H1 (cell line): ENCODE measurements around the gene ZSCAN22. TPM values are rescaled to one million over a fixed set of nuclear protein-coding genes. Genes with fewer than 3 reads are reported as not detected.

Source experiments
- CTCF ChIA-PET: fragments of 300-600 bp; sonication (Branson Sonifier 250); formaldehyde crosslinking; loops from one replicate; lab custom pipeline; 2021; ENCODE audit not compliant: partially characterized antibody; lab: Charles Lee
- POLR2A ChIA-PET: fragments of 300-600 bp; sonication (Branson Sonifier 250); formaldehyde crosslinking; loops from one replicate; lab custom pipeline; 2021; ENCODE audit warnings: inconsistent platforms; ENCODE audit not compliant: partially characterized antibody; lab: Charles Lee
- DNase-seq, 2 experiments: peaks; one replicate each; pipeline versions ENCODE4 v3.0.0 to v3.0.0-alpha.2; 2010 to 2022; ENCODE audit warnings: low spot score in 2 of 2, low read depth in 1 of 2, mixed read lengths in 1 of 2
- FAIRE-seq: peaks from 2 replicates; lab custom pipeline; 2011; peaks lifted over from hg19 to GRCh38; lab: Jason Lieb, UNC
- H2AFZ ChIP-seq: 2 replicates; pipeline ENCODE4 v1.8.1; 2012; ENCODE audit warnings: low read length, inconsistent platforms
- H2AK5ac ChIP-seq: 2 replicates; pipeline ENCODE4 v1.6.1; 2013; ENCODE audit warnings: low read depth, low read length
- H2BK120ac ChIP-seq: replicated peaks from 2 replicates; pipeline ENCODE3; 2013; ENCODE audit warnings: low read depth, low read length, inconsistent platforms
- H2BK12ac ChIP-seq: 2 replicates; pipeline ENCODE4 v1.6.1; 2013; ENCODE audit warnings: low read depth, low read length
- H2BK15ac ChIP-seq: 2 replicates; pipeline ENCODE4 v1.6.1; 2013; ENCODE audit warnings: low read length
- H2BK20ac ChIP-seq: 2 replicates; pipeline ENCODE4 v1.6.1; 2013; ENCODE audit warnings: low read length
- H2BK5ac ChIP-seq: 2 replicates; pipeline ENCODE4 v1.6.1; 2013; ENCODE audit warnings: low read depth, low read length
- H3K14ac ChIP-seq: 2 replicates; pipeline ENCODE4 v1.6.1; 2013; ENCODE audit warnings: inconsistent platforms; ENCODE audit not compliant: insufficient read length
- H3K18ac ChIP-seq: 2 replicates; pipeline ENCODE4 v1.6.1; 2013; ENCODE audit warnings: low read length; ENCODE audit errors: extremely low read depth
- H3K23ac ChIP-seq: 2 replicates; pipeline ENCODE4 v1.6.1; 2013; ENCODE audit warnings: inconsistent platforms; ENCODE audit not compliant: insufficient read length
- H3K23me2 ChIP-seq: 2 replicates; pipeline ENCODE4 v1.6.1; 2013; ENCODE audit warnings: low read depth, low read length
- H3K27ac ChIP-seq: 2 replicates; pipeline ENCODE4 v1.6.1; 2011; ENCODE audit warnings: low read depth, low read length, inconsistent platforms
- H3K27me3 ChIP-seq, 4 experiments: replicated peaks in 1 of 4; 1 replicate in 1 of 4; 2 replicates in 3 of 4; pipeline versions ENCODE4 v1.6.1 to v1.8.1; 2011 to 2013; ENCODE audit warnings: low read length in 3 of 4, mild to moderate bottlenecking in 3 of 4, inconsistent platforms in 2 of 4, mixed read lengths in 2 of 4, moderate library complexity in 1 of 4; ENCODE audit not compliant: control insufficient read depth in 3 of 4, insufficient read depth in 3 of 4; ENCODE audit errors: extremely low read depth in 1 of 4
- H3K36me3 ChIP-seq, 4 experiments: 2 replicates each; pipeline versions ENCODE4 v1.6.1 to v1.8.1; 2011 to 2013; ENCODE audit warnings: mild to moderate bottlenecking in 4 of 4, low read length in 3 of 4, moderate library complexity in 2 of 4, control low read depth in 1 of 4, inconsistent platforms in 1 of 4; ENCODE audit not compliant: insufficient read depth in 4 of 4, control insufficient read depth in 2 of 4
- H3K4ac ChIP-seq: replicated peaks from 2 replicates; pipeline ENCODE3; 2013; ENCODE audit warnings: low read length, low read depth, mixed read lengths, inconsistent platforms; ENCODE audit not compliant: insufficient read length
- H3K4me1 ChIP-seq, 4 experiments: replicated peaks in 1 of 4; 1 replicate in 1 of 4; 2 replicates in 3 of 4; pipeline versions ENCODE4 v1.6.1 to v1.8.1; 2011 to 2013; ENCODE audit warnings: low read length in 3 of 4, inconsistent platforms in 2 of 4, mixed read lengths in 1 of 4; ENCODE audit not compliant: insufficient read depth in 4 of 4, control insufficient read depth in 3 of 4
- H3K4me2 ChIP-seq, 2 experiments: 2 replicates each; pipeline versions ENCODE4 v1.6.1 to v1.8.1; 2011 to 2013; ENCODE audit warnings: low read depth in 2 of 2, low read length in 2 of 2, control low read depth in 1 of 2, inconsistent platforms in 1 of 2, mild to moderate bottlenecking in 1 of 2; ENCODE audit not compliant: insufficient read depth in 1 of 2
- H3K4me3 ChIP-seq, 4 experiments: fragments of 200-600, 300-600 bp in 1 of 4; sonication (generic), shearing (Covaris generic), sonication (Bioruptor Twin) in 1 of 4; 2 replicates each; pipeline versions ENCODE4 v1.5.1 to v1.8.1; 2011 to 2016; ENCODE audit warnings: low read length in 4 of 4, low read depth in 3 of 4, control low read depth in 2 of 4, inconsistent platforms in 2 of 4, mild to moderate bottlenecking in 2 of 4, mixed read lengths in 1 of 4, moderate library complexity in 1 of 4; ENCODE audit not compliant: insufficient read depth in 2 of 4; ENCODE audit errors: extremely low read depth in 1 of 4
- H3K56ac ChIP-seq: replicated peaks from 2 replicates; pipeline ENCODE3; 2013; ENCODE audit warnings: low read depth, mild to moderate bottlenecking, mixed read lengths, low read length, inconsistent platforms; ENCODE audit not compliant: insufficient read length
- H3K79me1 ChIP-seq: 2 replicates; pipeline ENCODE4 v1.6.1; 2013; ENCODE audit warnings: low read depth, low read length, control low read depth
- H3K79me2 ChIP-seq, 2 experiments: 2 replicates each; pipeline versions ENCODE4 v1.6.1 to v1.8.1; 2012 to 2013; ENCODE audit warnings: low read length in 2 of 2, mild to moderate bottlenecking in 2 of 2, inconsistent platforms in 1 of 2; ENCODE audit not compliant: insufficient read depth in 2 of 2, control insufficient read depth in 1 of 2
- H3K9ac ChIP-seq, 4 experiments: replicated peaks in 1 of 4; 1 replicate in 1 of 4; 2 replicates in 3 of 4; pipeline versions ENCODE4 v1.6.1 to v1.8.1; 2011 to 2013; ENCODE audit warnings: low read depth in 3 of 4, low read length in 3 of 4, control low read depth in 2 of 4, mild to moderate bottlenecking in 2 of 4, moderate library complexity in 2 of 4, inconsistent platforms in 1 of 4; ENCODE audit errors: extremely low read depth in 1 of 4
- H3K9me3 ChIP-seq, 2 experiments: 2 replicates each; pipeline versions ENCODE4 v1.6.1 to v1.8.1; 2012 to 2013; ENCODE audit warnings: mild to moderate bottlenecking in 2 of 2, moderate library complexity in 2 of 2, control low read depth in 1 of 2, inconsistent platforms in 1 of 2, low read depth in 1 of 2, low read length in 1 of 2, mixed read lengths in 1 of 2; ENCODE audit not compliant: insufficient read depth in 2 of 2
- H4K20me1 ChIP-seq, 2 experiments: replicated peaks in 1 of 2; 2 replicates each; pipeline versions ENCODE3 to v1.8.1; 2011 to 2013; ENCODE audit warnings: inconsistent platforms in 2 of 2, low read length in 2 of 2, mild to moderate bottlenecking in 1 of 2; ENCODE audit not compliant: insufficient read depth in 2 of 2, control insufficient read depth in 1 of 2
- H4K5ac ChIP-seq: 2 replicates; pipeline ENCODE4 v1.6.1; 2013; ENCODE audit warnings: low read length, low read depth, mixed read lengths, inconsistent platforms; ENCODE audit not compliant: insufficient read length
- H4K8ac ChIP-seq: 2 replicates; pipeline ENCODE4 v1.8.0; 2013; ENCODE audit warnings: mild to moderate bottlenecking, moderate library complexity, low read length, inconsistent platforms; ENCODE audit not compliant: insufficient read depth; ENCODE audit errors: extremely low read depth
- H4K91ac ChIP-seq: replicated peaks from 2 replicates; pipeline ENCODE3; 2013; ENCODE audit warnings: low read length, mixed read lengths, inconsistent platforms; ENCODE audit not compliant: insufficient read length
- ASH2L ChIP-seq: fragments of 200-600, 300-600 bp; sonication (generic); IDR thresholded peaks from one replicate; pipeline ENCODE4 v1.7.1; 2017; ENCODE audit warnings: low read length
- GABPA ChIP-seq: IDR thresholded peaks from 2 replicates; pipeline ENCODE4 v1.6.1; 2011; ENCODE audit warnings: mild to moderate bottlenecking, low read length, moderate library complexity, borderline replicate concordance; ENCODE audit not compliant: insufficient read depth
- JUN ChIP-seq: IDR thresholded peaks from 2 replicates; pipeline ENCODE4 v1.6.1; 2011; ENCODE audit warnings: low read depth, mild to moderate bottlenecking, improper control_type of control experiment, low read length
- TBP ChIP-seq: IDR thresholded peaks from 2 replicates; pipeline ENCODE4 v1.6.1; 2011; ENCODE audit warnings: low read depth, low read length, improper control_type of control experiment
- WGBS, 2 experiments: shearing (Covaris generic) in 1 of 2; methylation state at CpG; one replicate each; pipeline versions ENCODE4 v1.1.6 to v1.1.7; 2013 to 2015; ENCODE audit warnings: low lambda C conversion rate in 2 of 2, mixed read lengths in 2 of 2, inconsistent platforms in 1 of 2, low coverage in 1 of 2, missing lambda C conversion rate in 1 of 2; ENCODE audit not compliant: insufficient replicate concordance in 2 of 2, insufficient coverage in 1 of 2, insufficient read length in 1 of 2; ENCODE audit errors: extremely low coverage in 1 of 2, missing lambda C conversion rate in 1 of 2; 5-methylcytosine and 5-hydroxymethylcytosine counted together
- polyA plus RNA-seq, 7 experiments: library from polyadenylated mRNA; depleted of rRNA in 3 of 7; stranded (reverse) in 5 of 7; unstranded in 2 of 7; fragments of >200 nt in 5 of 7; fragments of 200-250 nt in 2 of 7; gene quantifications; 1 replicate in 5 of 7; 2 replicates in 1 of 7; 4 replicates in 1 of 7; pipeline versions ENCODE4 v1.2.1 to v1.2.3, GENCODE V29; 2011 to 2013; ENCODE audit warnings: missing spikeins in 2 of 7, mixed read lengths in 2 of 7
- total RNA-seq: library from RNA; stranded (reverse); fragmentation: NEBNext Ultra II Directional; extraction: Animal tissue kit (Norgen Biotek cat#: 25700); gene quantifications from 2 replicates; pipeline ENCODE4 v1.2.1, GENCODE V29; 2021

ZSCAN22 gene
- total and polyA plus RNA-seq, 2 of the 8 experiments (the other 6 are each of a cell fraction or from before 2014, with no cell fraction given) = 3.2 to 3.3 TPM

GRCh38 chr19:58350001-58350861 lies 23.4 kb downstream of the ZSCAN22 start:
- POLR2A ChIA-PET = interaction anchor here (1.1 to 11.4 kb wide), 2 partner anchors 12 to 118 kb away, joined by 3 to 102 read pairs; partner anchors contain the start of gene ZNF497
- TF ChIP-seq TBP (no peak), ASH2L (no peak), GABPA (0 out of 2 replicates have a peak, but pooled peaks have one; percentile 26), JUN (no peak)
- Histone ChIP-seq H3K9me3 (no peaks in the 10 kb centered on the region), H2BK15ac (no peak overlapping the region), H2BK20ac (no peak overlapping the region), H3K4me3 (no peak overlapping the region), H3K23ac (no peak overlapping the region), H3K23me2 (peaks cover 9% of the 10 kb centered on the region), H2AFZ (no peak overlapping the region), H4K8ac (peak overlapping the region; percentile 68; the same call in 1 of the 2 replicates), H4K91ac (no peak overlapping the region), H4K20me1 (peaks cover 0 to 3% of the 10 kb centered on the region in 2 experiments), H3K9ac (no peak overlapping the region), H3K79me1 (no peaks in the 10 kb centered on the region), H3K4me1 (no peaks in the 10 kb centered on the region; a peak in 1 of 7 replicates), H3K79me2 (no peaks in the 10 kb centered on the region), H3K4ac (no peak overlapping the region), H2BK12ac (no peak overlapping the region), H3K18ac (no peak overlapping the region), H3K56ac (no peak overlapping the region), H3K14ac (no peak overlapping the region), H3K27ac (no peak overlapping the region), H2BK120ac (no peak overlapping the region), H3K36me3 (no peaks in the 10 kb centered on the region), H2BK5ac (no peak overlapping the region), H3K27me3 (0 out of 7 replicates have a peak, but pooled peaks cover 0 to 3% (median 0%) of the 10 kb centered on the region in 4 experiments), H2AK5ac (no peak overlapping the region), H4K5ac (no peak overlapping the region), H3K4me2 (no peak overlapping the region)
- CTCF ChIA-PET = interaction anchor here (0.6 to 2.9 kb wide), 5 partner anchors 11 to 131 kb away, joined by 3 to 14 read pairs (median 3); partner anchors contain the start of gene ZNF497
- WGBS, 2 experiments = 95% methylated on average over 60 of the region's 84 CpGs; no CpG with 5 or more reads in 1 of the 2 experiments
- FAIRE-seq = no peak
- DNase-seq = no peak
